CD4-positive, alpha-beta T cell treated with Interleukin-15 for 1 hour (primary cell): ENCODE data around the gene P2RY14.
"Not testable (repeated sequence)": the region's sequence is repeated elsewhere in the genome, so short reads cannot be mapped to it uniquely, and the experiment has no call there.

Experiments
- DNase-seq: peaks from one replicate; pipeline ENCODE4 v3.0.0-alpha.2; 2020

Gene P2RY14

GRCh38 chr3:151248772-151249337 is 29.5 kb downstream of the P2RY14 start:
- no peak for DNase-seq

- not testable (repeated sequence) for DNase-seq
Measured at GRCh38 chr3:151242006-151242405, 36.3 kb downstream of the P2RY14 start.

GRCh38 chr3:151236736-151237135 is 41.6 kb downstream of the P2RY14 start:
- DNase-seq: no peak

GRCh38 chr3:151236316-151236715 is 42.0 kb downstream of the P2RY14 start:
- no peak for DNase-seq

GRCh38 chr3:151234825-151235224 is 43.5 kb downstream of the P2RY14 start:
- no peak for DNase-seq

- DNase-seq: no peak
Measured at GRCh38 chr3:151232991-151233390, 45.4 kb downstream of the P2RY14 start.

- not testable (repeated sequence) for DNase-seq
Measured at GRCh38 chr3:151232403-151232802, 45.9 kb downstream of the P2RY14 start.

- no peak for DNase-seq
Measured at GRCh38 chr3:151230646-151231045, 47.7 kb downstream of the P2RY14 start.

- DNase-seq: no peak
Measured at GRCh38 chr3:151228666-151229040, 49.7 kb downstream of the P2RY14 start.

GRCh38 chr3:151227807-151228665 is 50.3 kb downstream of the P2RY14 start:
- DNase-seq: peak; percentile 80

GRCh38 chr3:151227266-151227806 is 51.0 kb downstream of the P2RY14 start:
- no peak for DNase-seq

GRCh38 chr3:151226825-151227224 is 51.5 kb downstream of the P2RY14 start:
- DNase-seq: no peak

GRCh38 chr3:151226088-151226563 is 52.2 kb downstream of the P2RY14 start:
- DNase-seq: no peak

- no peak for DNase-seq
Measured at GRCh38 chr3:151225040-151225975, 53.0 kb downstream of the P2RY14 start.

- DNase-seq: no peak
Measured at GRCh38 chr3:151224268-151224866, 54.0 kb downstream of the P2RY14 start.

- DNase-seq: no peak
Measured at GRCh38 chr3:151219056-151219455, 59.3 kb downstream of the P2RY14 start.

GRCh38 chr3:151218136-151218535 is 60.2 kb downstream of the P2RY14 start:
- DNase-seq: no peak

- no peak for DNase-seq
Measured at GRCh38 chr3:151216641-151217607, 61.4 kb downstream of the P2RY14 start.

GRCh38 chr3:151214459-151214858 is 63.9 kb downstream of the P2RY14 start:
- DNase-seq: no peak

- DNase-seq: no peak
Measured at GRCh38 chr3:151213881-151214280, 64.5 kb downstream of the P2RY14 start.

- no peak for DNase-seq
Measured at GRCh38 chr3:151213151-151213550, 65.2 kb downstream of the P2RY14 start.
